ENCODE data around the gene UCHL3.

DNA sequence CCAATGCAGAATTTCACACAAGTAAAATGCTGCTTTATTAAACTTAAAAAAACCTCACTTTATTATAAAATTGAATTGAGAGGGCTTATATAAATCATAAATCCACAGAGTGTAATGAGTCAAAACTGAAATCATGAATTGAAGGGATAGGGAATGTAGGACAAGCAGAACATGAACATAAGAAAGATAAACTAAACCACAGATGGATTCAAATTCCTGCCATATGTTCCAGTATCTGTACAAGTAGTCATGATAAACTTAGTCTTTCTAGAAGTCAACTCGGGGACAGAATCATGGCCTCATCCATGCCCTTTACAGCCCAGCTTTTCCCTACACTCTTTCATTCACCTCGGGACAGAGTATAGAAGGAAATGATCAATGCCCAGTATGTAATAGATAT is 103.1 kb downstream of the UCHL3 start:
- no peak for TF ChIP-seq POLR2AphosphoS5 (IDR thresholded peaks at IDR 0.05)
- TF ChIP-seq POLR2A (IDR thresholded peaks at IDR 0.05) = no peak
- TF ChIP-seq, protein P1, sequence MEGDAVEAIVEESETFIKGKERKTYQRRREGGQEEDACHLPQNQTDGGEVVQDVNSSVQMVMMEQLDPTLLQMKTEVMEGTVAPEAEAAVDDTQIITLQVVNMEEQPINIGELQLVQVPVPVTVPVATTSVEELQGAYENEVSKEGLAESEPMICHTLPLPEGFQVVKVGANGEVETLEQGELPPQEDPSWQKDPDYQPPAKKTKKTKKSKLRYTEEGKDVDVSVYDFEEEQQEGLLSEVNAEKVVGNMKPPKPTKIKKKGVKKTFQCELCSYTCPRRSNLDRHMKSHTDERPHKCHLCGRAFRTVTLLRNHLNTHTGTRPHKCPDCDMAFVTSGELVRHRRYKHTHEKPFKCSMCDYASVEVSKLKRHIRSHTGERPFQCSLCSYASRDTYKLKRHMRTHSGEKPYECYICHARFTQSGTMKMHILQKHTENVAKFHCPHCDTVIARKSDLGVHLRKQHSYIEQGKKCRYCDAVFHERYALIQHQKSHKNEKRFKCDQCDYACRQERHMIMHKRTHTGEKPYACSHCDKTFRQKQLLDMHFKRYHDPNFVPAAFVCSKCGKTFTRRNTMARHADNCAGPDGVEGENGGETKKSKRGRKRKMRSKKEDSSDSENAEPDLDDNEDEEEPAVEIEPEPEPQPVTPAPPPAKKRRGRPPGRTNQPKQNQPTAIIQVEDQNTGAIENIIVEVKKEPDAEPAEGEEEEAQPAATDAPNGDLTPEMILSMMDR (IDR thresholded peaks at IDR 0.05) = no peak

All from prostate gland (tissue), 2 donors.